Activated naive CD8-positive, alpha-beta T cell treated with anti-CD3 and anti-CD28 coated beads, Interleukin-2, amount 10 ng/mL, durations not matched to agents 7 days and 5 days (primary cell): ENCODE results near the gene EEF1G. TPM values are rescaled to one million over a fixed set of nuclear protein-coding genes. Genes with fewer than 3 reads are reported as not detected.
A peak's percentile ranks its signal among the peaks of the same experiment; 100 is the strongest.
"Not testable (repeated sequence)": the region's sequence is repeated elsewhere in the genome, so short reads cannot be mapped to it uniquely, and the experiment has no call there.

Experiments used
- ATAC-seq: fragments of 150-1000 bp; cut with Tn5 transposase; one replicate; pipeline ENCODE4 v1.10.0; 2021; ENCODE audit warnings: low read depth, moderate library complexity
- POLR2A ChIA-PET: fragments of 350-600 bp; sonication (Branson Sonifier 250); formaldehyde crosslinking; loops from one replicate; lab custom pipeline; 2021; ENCODE audit warnings: antibody characterized with exemption; lab: Charles Lee
- DNase-seq: peaks from one replicate; pipeline ENCODE4 v3.0.0; 2021
- H3K27ac Mint-ChIP-seq: one replicate; pipeline ENCODE4 v1.8.0; 2022; ENCODE audit warnings: mild to moderate bottlenecking, mixed read lengths
- H3K27me3 Mint-ChIP-seq: one replicate; pipeline ENCODE4 v1.8.0; 2022; ENCODE audit warnings: mild to moderate bottlenecking, moderate library complexity, mixed read lengths
- H3K36me3 Mint-ChIP-seq: one replicate; pipeline ENCODE4 v1.8.0; 2021; ENCODE audit warnings: mild to moderate bottlenecking, mixed read lengths
- H3K4me1 Mint-ChIP-seq: one replicate; pipeline ENCODE4 v1.8.0; 2021; ENCODE audit warnings: mixed read lengths
- H3K4me3 Mint-ChIP-seq: one replicate; pipeline ENCODE4 v1.8.0; 2022; ENCODE audit warnings: mild to moderate bottlenecking, moderate library complexity, mixed read lengths
- H3K9me3 Mint-ChIP-seq: one replicate; pipeline ENCODE4 v1.8.0; 2021; ENCODE audit warnings: mixed read lengths
- total RNA-seq, 2 experiments: library from RNA; stranded (reverse); gene quantifications; one replicate each; pipeline ENCODE4 v1.2.3, GENCODE V29; 2021

Gene EEF1G
- total RNA-seq, 2 experiments from 2014 or later, result 1,132 to 1,152 TPM

DNA sequence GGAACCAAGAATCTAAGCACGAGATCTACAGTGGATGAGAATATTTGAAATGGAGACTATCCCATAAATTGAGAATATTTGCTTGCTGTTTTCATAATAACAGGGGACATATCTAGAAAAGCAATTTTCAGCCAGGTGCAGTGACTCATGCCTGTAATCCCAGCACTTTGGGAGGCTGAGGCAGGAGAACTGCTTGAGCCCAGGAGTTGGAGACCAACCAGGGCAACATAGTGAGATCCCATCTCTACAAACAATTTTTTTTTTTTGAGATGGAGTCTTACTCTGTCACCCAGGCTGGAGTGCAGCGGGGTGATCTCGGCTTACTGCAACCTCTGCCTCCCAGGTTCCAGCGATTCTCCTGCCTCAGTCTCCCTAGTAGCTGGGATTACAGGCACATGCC lies 8.0 kb upstream of the EEF1G start:
- H3K36me3 Mint-ChIP-seq, result peaks cover 13% of the 10 kb centered on the region
- not testable (repeated sequence) for H3K27ac Mint-ChIP-seq, ATAC-seq, DNase-seq, H3K9me3 Mint-ChIP-seq, H3K27me3 Mint-ChIP-seq, H3K4me1 Mint-ChIP-seq, H3K4me3 Mint-ChIP-seq
- POLR2A ChIA-PET, result interaction anchor here (0.7 kb wide), 1 partner anchor 155 kb away, joined by 3 read pairs; no protein-coding TSS in a partner anchor

DNA sequence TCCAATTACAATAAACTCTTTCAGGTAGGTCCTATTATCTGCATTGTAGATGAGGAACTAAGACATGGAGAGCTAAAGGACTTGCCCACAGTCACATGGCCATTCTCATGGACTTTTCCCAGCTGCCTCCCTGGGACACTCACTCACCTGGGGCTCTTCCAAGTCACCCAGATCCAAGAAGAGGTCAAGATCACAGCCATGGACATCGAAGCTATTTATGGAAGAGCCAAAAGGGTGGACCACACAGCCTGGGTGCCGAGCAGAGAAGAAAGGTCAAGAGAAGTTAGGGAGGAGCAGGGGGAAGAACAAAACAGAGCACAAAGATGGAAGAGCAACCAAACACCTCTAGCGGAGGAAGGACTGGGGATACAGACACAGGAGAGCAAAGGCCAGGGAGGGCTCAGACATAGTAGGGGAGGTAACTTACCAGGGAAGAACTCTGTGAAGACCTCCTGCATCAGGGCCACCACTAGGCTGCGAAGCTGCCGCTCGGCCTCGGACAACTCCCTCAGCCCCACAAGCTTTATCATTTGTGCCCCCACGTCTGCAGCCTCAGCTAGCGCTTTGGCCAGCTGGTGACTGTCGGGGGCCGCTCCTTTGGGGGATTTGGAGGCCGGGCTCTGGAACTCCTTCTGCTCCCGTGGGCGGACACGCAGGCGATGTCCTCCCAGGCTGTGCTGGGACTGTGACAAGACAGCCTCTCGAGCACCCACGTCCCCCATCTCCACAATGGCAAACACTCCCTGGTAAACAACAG lies 7.4 kb upstream of the EEF1G start:
- DNase-seq, result no peak
- H3K4me3 Mint-ChIP-seq, result no peak overlapping the region
- peaks cover 4% of the 10 kb centered on the region for H3K4me1 Mint-ChIP-seq
- peak overlapping the region; percentile 49 for H3K27ac Mint-ChIP-seq
- no peaks in the 10 kb centered on the region for H3K9me3 Mint-ChIP-seq
- POLR2A ChIA-PET, result interaction anchor here (0.6 to 4.8 kb wide), 4 partner anchors 10 to 157 kb away, joined by 3 to 35 read pairs (median 4); partner anchors contain the start of gene TUT1
- H3K27me3 Mint-ChIP-seq, result no peaks in the 10 kb centered on the region
- peaks cover 13% of the 10 kb centered on the region for H3K36me3 Mint-ChIP-seq
- ATAC-seq, result no peak

DNA sequence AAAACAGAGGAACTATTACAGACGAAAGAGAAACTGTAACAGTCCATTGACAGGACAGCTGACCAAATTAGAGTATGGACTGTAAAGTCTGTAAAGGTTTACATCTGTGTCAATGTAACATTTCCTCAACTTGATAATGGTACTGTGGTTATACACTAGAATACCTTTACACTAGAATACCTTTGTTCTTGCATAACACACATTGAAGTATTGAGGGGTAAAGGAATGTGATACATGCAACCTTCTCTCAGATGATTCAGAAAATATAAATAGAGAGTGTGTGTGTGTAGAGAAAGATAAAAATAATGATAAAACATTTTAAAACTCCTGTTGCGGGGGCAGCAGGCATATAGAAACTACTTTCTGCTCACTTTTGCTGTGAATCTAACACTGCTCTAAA lies 5.6 kb upstream of the EEF1G start:
- ATAC-seq (no peak), DNase-seq (no peak)
- Mint-ChIP-seq H3K36me3 (peaks cover 14% of the 10 kb centered on the region), H3K27ac (no peak overlapping the region), H3K4me3 (no peak overlapping the region), H3K27me3 (no peaks in the 10 kb centered on the region), H3K9me3 (no peaks in the 10 kb centered on the region), H3K4me1 (peaks cover 13% of the 10 kb centered on the region)
- POLR2A ChIA-PET, result interaction anchor here (0.7 to 4.8 kb wide), 2 partner anchors 12 to 110 kb away, joined by 3 to 35 read pairs; partner anchors contain the start of gene TUT1

DNA sequence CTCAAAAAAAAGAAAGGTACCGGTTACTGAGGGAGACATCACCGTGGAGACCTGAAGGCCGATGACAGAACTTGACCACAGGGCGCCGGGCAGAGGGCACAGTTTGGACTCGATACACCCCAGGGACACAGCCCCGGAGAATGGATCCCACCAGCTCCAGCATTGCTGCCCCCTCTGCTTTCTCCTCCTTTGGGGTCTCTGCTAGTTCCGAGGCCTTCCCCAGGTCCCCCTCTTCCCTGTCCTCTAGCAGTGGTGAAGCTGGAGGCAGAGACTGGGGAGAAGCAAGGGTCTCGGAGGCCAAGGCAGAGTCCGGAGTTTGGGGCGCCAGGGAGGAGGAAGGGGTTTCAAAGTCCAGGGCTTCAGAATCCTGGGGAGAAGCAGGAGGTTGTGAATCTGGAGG lies 4.8 kb upstream of the EEF1G start:
- H3K4me3 Mint-ChIP-seq, result no peak overlapping the region
- ATAC-seq (no peak), DNase-seq (no peak)
- H3K9me3 Mint-ChIP-seq, result no peaks in the 10 kb centered on the region
- H3K27ac Mint-ChIP-seq, result no peak overlapping the region
- H3K4me1 Mint-ChIP-seq, result peaks cover 13% of the 10 kb centered on the region
- H3K36me3 Mint-ChIP-seq, result peaks cover 15% of the 10 kb centered on the region
- POLR2A ChIA-PET, result interaction anchor here (4.8 kb wide), 1 partner anchor 13 kb away, joined by 35 read pairs; the partner anchor contains the start of gene TUT1
- H3K27me3 Mint-ChIP-seq, result no peaks in the 10 kb centered on the region

DNA sequence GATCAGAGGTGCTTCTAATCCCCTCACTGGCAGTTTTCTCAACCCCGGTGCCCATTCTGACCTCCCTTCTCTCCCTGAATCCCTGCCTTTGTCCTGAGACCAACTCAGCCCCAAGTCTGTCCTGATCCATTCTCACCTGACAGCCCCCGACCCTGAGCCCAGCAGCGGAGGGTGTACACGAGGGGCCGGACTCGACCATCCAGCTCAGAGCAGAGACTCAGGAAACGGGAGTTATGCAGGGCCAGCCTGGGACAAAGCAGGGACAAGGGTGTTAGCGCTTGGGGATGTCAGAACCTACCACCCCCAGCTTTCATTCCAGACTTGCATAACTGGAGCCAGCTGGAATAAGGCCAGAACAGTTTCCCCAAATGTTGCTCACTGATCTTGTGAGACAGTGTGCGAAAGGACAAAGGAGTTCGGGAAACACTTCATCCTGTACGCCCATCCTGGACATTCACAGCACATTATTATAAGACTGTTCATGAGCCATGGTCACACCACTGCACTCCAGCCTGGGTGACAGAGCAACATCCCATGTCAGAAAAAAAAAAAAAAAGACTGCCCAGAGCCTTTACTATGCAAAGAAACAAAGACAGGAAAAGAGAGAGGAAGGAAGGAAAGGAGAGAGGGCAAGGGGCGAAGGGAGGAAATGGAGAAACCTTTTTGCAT lies 3.5 kb upstream of the EEF1G start:
- Mint-ChIP-seq H3K36me3 (peaks cover 28% of the 10 kb centered on the region), H3K27me3 (no peaks in the 10 kb centered on the region), H3K4me1 (peaks cover 23% of the 10 kb centered on the region), H3K9me3 (no peaks in the 10 kb centered on the region), H3K27ac (no peak overlapping the region), H3K4me3 (no peak overlapping the region)
- POLR2A ChIA-PET, result interaction anchor here (0.7 to 4.8 kb wide), 4 partner anchors 14 to 278 kb away, joined by 3 to 35 read pairs (median 4); partner anchors contain the start of genes MTA2 and TUT1
- ATAC-seq (no peak), DNase-seq (no peak)

DNA sequence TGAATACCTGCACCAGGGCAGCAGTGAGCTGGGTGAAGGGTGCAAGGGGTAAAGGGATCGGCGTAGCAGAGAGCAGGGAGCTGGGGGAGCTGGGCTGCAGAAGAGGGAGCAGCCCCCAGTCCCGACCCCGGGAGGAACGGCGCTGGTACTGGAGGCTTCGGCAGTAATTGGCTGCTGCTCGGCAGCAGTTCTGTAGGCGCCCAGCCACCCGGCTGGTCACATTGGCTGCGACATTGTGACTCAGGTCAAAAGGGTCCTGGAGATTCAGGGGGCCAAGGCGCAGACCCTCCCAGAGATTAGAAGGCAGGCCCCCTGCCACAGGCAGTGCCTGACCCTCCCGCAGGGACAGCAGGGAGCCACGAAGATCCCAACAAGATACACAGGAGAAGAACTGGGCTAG lies 2.1 kb upstream of the EEF1G start:
- H3K27me3 Mint-ChIP-seq, result no peaks in the 10 kb centered on the region
- POLR2A ChIA-PET, result interaction anchor here (0.6 to 2.3 kb wide), 4 partner anchors 9 to 151 kb away, joined by 3 to 23 read pairs (median 6); partner anchors contain the start of genes HNRNPUL2 and TUT1
- no peak for DNase-seq
- peak overlapping the region; percentile 99 for H3K4me3 Mint-ChIP-seq
- ATAC-seq, result no peak
- peaks cover 37% of the 10 kb centered on the region for H3K36me3 Mint-ChIP-seq
- no peaks in the 10 kb centered on the region for H3K9me3 Mint-ChIP-seq
- peak overlapping the region; percentile 44 for H3K27ac Mint-ChIP-seq
- H3K4me1 Mint-ChIP-seq, result peaks cover 34% of the 10 kb centered on the region

DNA sequence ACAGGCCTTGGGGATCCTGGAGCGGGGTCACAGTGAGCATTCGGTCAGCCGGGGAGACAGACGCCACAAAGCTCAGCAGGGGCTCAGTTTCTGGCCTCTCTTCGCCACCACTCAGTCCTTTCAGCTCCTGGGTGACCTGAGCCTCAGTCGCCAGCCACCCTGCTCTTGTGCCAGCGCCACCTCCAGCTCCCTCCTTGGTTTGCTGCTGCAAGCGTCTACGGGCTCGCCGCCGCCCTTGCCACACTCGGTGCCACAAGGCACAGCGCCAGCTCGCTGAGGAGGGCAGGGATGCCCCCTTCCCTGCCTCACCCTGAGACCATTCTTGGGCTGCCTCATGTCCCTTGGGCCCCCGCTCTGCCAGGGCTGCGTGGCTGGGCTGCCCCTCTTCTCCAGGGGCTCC lies 1.5 kb upstream of the EEF1G start:
- DNase-seq, result no peak
- Mint-ChIP-seq H3K27ac (peak overlapping the region; percentile 95), H3K9me3 (no peaks in the 10 kb centered on the region), H3K36me3 (peaks cover 40% of the 10 kb centered on the region), H3K4me3 (peak overlapping the region; percentile 99), H3K4me1 (peaks cover 38% of the 10 kb centered on the region), H3K27me3 (no peaks in the 10 kb centered on the region)
- POLR2A ChIA-PET, result interaction anchor here (0.8 to 3.3 kb wide), 11 partner anchors 9 to 281 kb away, joined by 3 to 68 read pairs (median 10); partner anchors contain the start of genes B3GAT3, C11orf98, CSKMT and HNRNPUL2
- no peak for ATAC-seq

DNA sequence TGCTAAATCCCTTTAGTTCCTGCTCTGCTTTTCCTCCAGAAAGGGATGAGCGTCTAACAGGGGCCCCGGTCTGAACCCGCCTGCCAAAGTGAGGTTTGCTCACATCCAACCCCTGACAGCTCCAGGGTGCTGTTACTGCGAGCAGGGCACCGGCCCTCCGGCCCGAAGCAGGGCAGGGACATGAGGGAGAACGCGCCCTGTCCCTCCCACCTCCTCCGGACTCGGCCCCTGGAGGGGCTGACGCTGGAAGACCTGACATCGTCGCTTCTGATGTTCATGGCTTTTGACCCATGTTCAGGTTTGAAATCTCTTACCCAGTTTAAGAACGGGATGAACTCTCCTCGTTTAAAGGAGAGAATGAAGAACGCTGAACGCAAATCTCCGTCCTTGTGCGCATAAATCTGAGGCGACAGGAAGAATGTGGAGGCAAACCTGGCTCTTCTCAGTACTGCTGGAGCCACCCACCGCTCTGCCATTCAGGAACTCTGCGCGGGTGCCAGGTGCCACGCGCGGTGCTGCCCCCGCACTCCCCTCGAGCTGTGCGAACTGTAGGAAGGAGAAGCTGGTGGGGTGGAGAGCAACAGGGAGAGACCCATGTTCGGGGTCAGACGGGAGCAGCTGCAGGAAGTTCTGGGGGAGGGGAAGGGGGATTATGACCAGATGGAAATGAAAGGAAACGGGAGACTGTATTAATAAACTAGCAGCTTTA lies 826 bp upstream of the EEF1G start:
- Mint-ChIP-seq H3K36me3 (peaks cover 42% of the 10 kb centered on the region), H3K4me1 (peaks cover 41% of the 10 kb centered on the region), H3K27me3 (no peaks in the 10 kb centered on the region), H3K9me3 (no peaks in the 10 kb centered on the region), H3K27ac (peak overlapping the region; percentile 95), H3K4me3 (peak overlapping the region; percentile 99)
- POLR2A ChIA-PET, result interaction anchor here (0.7 to 3.3 kb wide), 31 partner anchors 10 to 307 kb away, joined by 3 to 68 read pairs (median 7); partner anchors contain the start of genes AHNAK, B3GAT3, C11orf98 and CSKMT
- ATAC-seq (peak; percentile 10), DNase-seq (peak; percentile 41)

DNA sequence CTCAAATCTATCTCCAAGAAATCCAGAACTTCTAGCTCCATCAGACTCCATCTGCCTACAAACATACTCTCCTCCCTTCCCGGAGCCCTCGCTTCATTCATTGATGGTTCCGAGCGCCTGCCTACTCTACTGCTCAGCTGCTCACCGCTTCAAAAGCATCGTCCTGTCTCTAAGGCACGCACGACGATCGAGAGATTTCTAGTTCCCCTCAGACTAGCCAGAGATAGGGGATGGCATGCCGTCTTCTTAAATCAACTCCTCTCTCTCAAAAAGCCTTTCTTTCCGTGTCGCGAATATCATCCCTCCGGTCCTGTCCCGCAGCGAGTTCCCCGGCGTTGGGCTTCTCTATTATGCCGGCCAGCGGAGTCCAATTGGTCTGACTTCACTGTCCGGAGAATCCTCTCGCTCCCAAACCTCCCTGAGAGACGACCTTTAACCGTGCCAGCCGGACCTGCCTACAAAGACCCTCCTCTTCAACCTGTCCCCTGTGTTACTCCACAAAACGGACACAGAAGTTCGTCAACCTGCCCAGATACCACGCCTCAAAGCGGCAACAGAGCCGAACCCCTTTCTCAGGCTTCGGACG lies 592 bp downstream of the EEF1G start:
- ATAC-seq (no peak), DNase-seq (no peak)
- Mint-ChIP-seq H3K36me3 (peaks cover 39% of the 10 kb centered on the region), H3K9me3 (no peaks in the 10 kb centered on the region), H3K4me1 (peaks cover 41% of the 10 kb centered on the region), H3K27ac (peak overlapping the region; percentile 95), H3K4me3 (peak overlapping the region; percentile 99), H3K27me3 (no peaks in the 10 kb centered on the region)
- POLR2A ChIA-PET, result interaction anchor here (0.6 to 3.3 kb wide), 32 partner anchors 8 to 308 kb away, joined by 3 to 68 read pairs (median 6); partner anchors contain the start of genes AHNAK, B3GAT3, C11orf98 and CSKMT

DNA sequence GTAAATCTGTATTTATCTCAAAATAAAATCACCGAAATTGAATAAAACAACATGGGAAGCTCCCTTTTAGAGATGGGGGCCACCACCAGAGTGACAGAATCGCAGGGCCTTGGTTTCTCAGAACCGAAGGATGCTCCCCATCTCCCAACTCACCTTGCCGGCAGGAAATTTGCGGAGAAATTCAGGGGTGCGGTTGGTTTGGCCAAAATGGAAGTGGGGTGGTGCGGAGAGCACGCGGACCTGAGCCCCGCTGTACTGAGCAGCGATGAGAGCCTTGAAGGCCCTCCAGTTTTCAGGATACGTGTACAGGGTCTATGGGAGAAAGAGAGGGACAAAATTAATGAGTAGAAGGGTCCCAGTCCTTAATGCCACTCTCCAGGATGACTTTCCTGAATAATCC lies 1.3 kb downstream of the EEF1G start:
- peak overlapping the region; percentile 95 for H3K27ac Mint-ChIP-seq
- ATAC-seq, result no peak
- H3K4me3 Mint-ChIP-seq, result peak overlapping the region; percentile 99
- peaks cover 40% of the 10 kb centered on the region for H3K36me3 Mint-ChIP-seq
- no peaks in the 10 kb centered on the region for H3K9me3 Mint-ChIP-seq
- DNase-seq, result no peak
- POLR2A ChIA-PET, result interaction anchor here (0.7 to 3.3 kb wide), 6 partner anchors 15 to 178 kb away, joined by 3 to 68 read pairs (median 4); partner anchors contain the start of gene TUT1
- peaks cover 42% of the 10 kb centered on the region for H3K4me1 Mint-ChIP-seq
- no peaks in the 10 kb centered on the region for H3K27me3 Mint-ChIP-seq

DNA sequence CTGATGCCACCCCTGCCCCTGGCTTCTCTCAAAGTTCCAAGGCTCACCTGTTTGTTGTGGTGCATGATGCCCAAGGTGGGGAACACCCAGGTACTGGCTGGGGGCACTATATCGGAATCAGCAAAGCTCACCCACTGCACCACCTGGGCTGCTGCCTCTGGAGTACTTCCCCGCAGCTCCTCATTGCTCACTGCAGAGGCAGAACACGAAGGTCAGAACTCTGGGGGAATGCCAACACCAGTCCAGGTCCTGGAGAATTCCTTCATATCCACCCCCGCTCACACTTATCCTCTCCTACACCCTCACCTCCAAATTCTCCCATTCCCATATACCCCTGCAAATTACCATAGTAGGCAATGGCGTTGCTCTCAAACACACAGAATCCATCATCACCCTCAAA lies 2.2 kb downstream of the EEF1G start:
- POLR2A ChIA-PET, H3K27ac Mint-ChIP-seq, H3K9me3 Mint-ChIP-seq, DNase-seq, H3K27me3 Mint-ChIP-seq, ATAC-seq: not testable (repeated sequence)
- Mint-ChIP-seq H3K4me1 (peaks cover 46% of the 10 kb centered on the region), H3K36me3 (peaks cover 47% of the 10 kb centered on the region), H3K4me3 (peak overlapping the region; percentile 8)

DNA sequence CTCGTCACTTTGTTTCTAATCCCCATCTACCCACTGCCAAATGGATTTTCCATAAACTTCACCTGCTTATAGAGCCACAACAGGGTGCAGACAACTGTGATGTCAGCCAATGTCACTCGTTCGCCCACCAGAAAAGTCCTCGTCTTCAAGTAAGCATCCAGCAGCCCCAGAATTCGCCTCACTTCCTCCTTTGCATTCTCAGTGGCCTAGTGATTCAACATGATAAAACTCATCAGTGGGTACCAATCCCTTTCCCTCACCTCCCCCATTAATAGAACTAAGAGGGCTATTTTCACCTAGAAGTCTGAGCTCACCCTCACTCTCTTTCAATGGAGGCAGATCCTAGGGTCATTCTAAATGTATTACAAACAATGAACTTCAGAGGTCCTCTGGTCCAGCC lies 2.8 kb downstream of the EEF1G start:
- H3K4me1 Mint-ChIP-seq, result peaks cover 50% of the 10 kb centered on the region
- H3K9me3 Mint-ChIP-seq, H3K27me3 Mint-ChIP-seq, DNase-seq, ATAC-seq: not testable (repeated sequence)
- peaks cover 50% of the 10 kb centered on the region for H3K36me3 Mint-ChIP-seq
- peak overlapping the region; percentile 64 for H3K27ac Mint-ChIP-seq
- H3K4me3 Mint-ChIP-seq, result peak overlapping the region; percentile 8
- POLR2A ChIA-PET, result interaction anchor here (1.7 kb wide), 1 partner anchor 21 kb away, joined by 7 read pairs; the partner anchor contains the start of gene TUT1
